Measurements from ENCODE around the gene ADAMTS15. TPM values are rescaled to one million over a fixed set of nuclear protein-coding genes. Genes with fewer than 3 reads are reported as not detected.

The ADAMTS15 gene
- total RNA-seq, 3 donors from 2014 or later, result 1.8 to 7.8 (median 3.5) TPM

GRCh38 chr11:130439160-130439519 is 9.3 kb upstream of the ADAMTS15 start:
- no peaks in the 10 kb centered on the region for H3K9me3 ChIP-seq
- no peaks in the 10 kb centered on the region for H3K36me3 ChIP-seq (ENCODE audit: low read depth)
- ATAC-seq (no peak), DNase-seq (no peak)
- H3K4me3 ChIP-seq, result no peak overlapping the region
- no peak for TF ChIP-seq CTCF (IDR thresholded peaks at IDR 0.05)
- intact Hi-C loops (cut with DNase I, micrococcal nuclease), result loop anchor here (10.0 kb wide), 2 partner anchors 196 to 456 kb away; no protein-coding TSS in a partner anchor
- peaks cover 2% of the 10 kb centered on the region for H3K4me1 ChIP-seq (ENCODE audit: low read depth)

GRCh38 chr11:130439876-130440275 is 8.6 kb upstream of the ADAMTS15 start:
- DNase-seq (no peak), ATAC-seq (no peak)
- Histone ChIP-seq H3K4me1 (ENCODE audit: low read depth) (peaks cover 2% of the 10 kb centered on the region), H3K4me3 (no peak overlapping the region), H3K9me3 (no peaks in the 10 kb centered on the region), H3K36me3 (ENCODE audit: low read depth) (no peaks in the 10 kb centered on the region)
- intact Hi-C loops (cut with DNase I, micrococcal nuclease), result loop anchor here (10.0 kb wide), 2 partner anchors 195 to 455 kb away; no protein-coding TSS in a partner anchor
- TF ChIP-seq CTCF (IDR thresholded peaks at IDR 0.05), result no peak

- no peak overlapping the region for H3K4me3 ChIP-seq
- H3K36me3 ChIP-seq (ENCODE audit: low read depth), result no peaks in the 10 kb centered on the region
- H3K9me3 ChIP-seq, result no peaks in the 10 kb centered on the region
- ATAC-seq, result no peak
- no peak for DNase-seq
- H3K4me1 ChIP-seq (ENCODE audit: low read depth), result no peaks in the 10 kb centered on the region
- intact Hi-C loops (cut with DNase I, micrococcal nuclease), result no loop called here
- TF ChIP-seq CTCF (IDR thresholded peaks at IDR 0.05), result no peak
Observed at GRCh38 chr11:130441719-130442118, 6.7 kb upstream of the ADAMTS15 start.

GRCh38 chr11:130442737-130443136 is 5.7 kb upstream of the ADAMTS15 start:
- peak in 1 of 3 donors; percentile 20 for DNase-seq
- Histone ChIP-seq H3K4me3 (no peak overlapping the region), H3K36me3 (ENCODE audit: low read depth) (no peaks in the 10 kb centered on the region), H3K9me3 (no peaks in the 10 kb centered on the region), H3K4me1 (ENCODE audit: low read depth) (no peaks in the 10 kb centered on the region)
- no peak for TF ChIP-seq CTCF (IDR thresholded peaks at IDR 0.05)
- ATAC-seq, result peak; percentile 28
- intact Hi-C loops (cut with DNase I, micrococcal nuclease), result no loop called here

- Histone ChIP-seq H3K9me3 (no peaks in the 10 kb centered on the region), H3K4me1 (ENCODE audit: low read depth) (peaks cover 9% of the 10 kb centered on the region), H3K36me3 (ENCODE audit: low read depth) (no peaks in the 10 kb centered on the region), H3K4me3 (no peak overlapping the region)
- TF ChIP-seq CTCF (IDR thresholded peaks at IDR 0.05), result no peak
- intact Hi-C loops (cut with DNase I, micrococcal nuclease), result no loop called here
- ATAC-seq (no peak), DNase-seq (no peak)
Observed at GRCh38 chr11:130445788-130446187, 2.7 kb upstream of the ADAMTS15 start.

GRCh38 chr11:130448039-130448415 is 418 bp upstream of the ADAMTS15 start:
- no peak overlapping the region for H3K4me3 ChIP-seq
- ATAC-seq, result no peak
- H3K36me3 ChIP-seq (ENCODE audit: low read depth), result no peaks in the 10 kb centered on the region
- no peaks in the 10 kb centered on the region for H3K9me3 ChIP-seq
- intact Hi-C loops (cut with DNase I, micrococcal nuclease), result no loop called here
- H3K4me1 ChIP-seq (ENCODE audit: low read depth), result peaks cover 9% of the 10 kb centered on the region
- no peak for DNase-seq
- no peak for TF ChIP-seq CTCF (IDR thresholded peaks at IDR 0.05)

All from mucosa of descending colon (tissue), 3 donors.